Brain microvascular endothelial cell (primary cell): ENCODE data around the gene GRIK3.

Experiments used
- DNase-seq: peaks from one replicate; pipeline ENCODE4 v3.0.0-alpha.2; 2020
- H3K27ac ChIP-seq: fragments of 250-450 bp; sonication (Bioruptor Pico); 2 replicates; pipeline ENCODE4 v1.5.1; 2020; ENCODE audit warnings: mild to moderate bottlenecking, moderate library complexity
- H3K27me3 ChIP-seq: fragments of 250-450 bp; sonication (Bioruptor Pico); replicated peaks from 2 replicates; pipeline ENCODE4 v1.5.1; 2020; ENCODE audit warnings: mild to moderate bottlenecking
- H3K36me3 ChIP-seq: fragments of 250-450 bp; sonication (Bioruptor Pico); replicated peaks from 2 replicates; pipeline ENCODE4 v1.5.1; 2020; ENCODE audit warnings: mild to moderate bottlenecking
- H3K4me3 ChIP-seq: 2 replicates; pipeline ENCODE4 v1.5.1; 2011; ENCODE audit warnings: low read depth, mild to moderate bottlenecking, control low read depth, low read length, moderate library complexity
- in situ Hi-C: cut with HindIII; loops from 2 replicates; pipeline ENCODE4 v1.10.0; 2017; ENCODE audit warnings: low sequenced_read_pairs, low pct_ligation_motif_present
- TF ChIP-seq, protein P1 (sequence below): IDR thresholded peaks from 2 replicates; pipeline ENCODE4 v1.5.1; 2011; ENCODE audit warnings: low read depth, mild to moderate bottlenecking, moderate library complexity, low read length, control low read depth, inconsistent platforms; ENCODE audit errors: missing control alignments

Gene GRIK3

GRCh38 chr1:36784147-36784859 lies 250.0 kb downstream of the GRIK3 start:
- no peak for DNase-seq
- in situ Hi-C loops = no loop called here

DNA sequence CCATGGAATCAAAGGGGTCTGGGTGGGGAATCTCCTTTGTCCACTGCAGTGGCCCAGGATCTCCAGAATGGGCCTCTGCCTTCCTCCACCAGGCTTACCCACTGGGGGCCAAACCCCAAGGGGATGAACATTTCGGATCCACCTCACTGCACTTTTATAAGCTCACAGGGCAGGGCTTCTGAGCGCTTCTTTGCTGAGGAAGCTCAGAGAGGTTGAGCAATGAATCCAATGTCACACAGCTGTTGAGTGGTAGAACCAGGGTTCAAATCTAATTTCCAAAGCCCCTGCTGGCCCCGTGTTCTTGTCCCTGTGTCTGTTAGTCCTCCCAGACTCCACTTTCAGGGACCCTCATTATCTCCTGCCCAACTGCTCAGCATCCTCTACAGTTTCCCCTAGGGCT lies 250.8 kb downstream of the GRIK3 start:
- H3K36me3 ChIP-seq = no peaks in the 10 kb centered on the region
- H3K4me3 ChIP-seq = no peak overlapping the region
- TF ChIP-seq, protein P1, sequence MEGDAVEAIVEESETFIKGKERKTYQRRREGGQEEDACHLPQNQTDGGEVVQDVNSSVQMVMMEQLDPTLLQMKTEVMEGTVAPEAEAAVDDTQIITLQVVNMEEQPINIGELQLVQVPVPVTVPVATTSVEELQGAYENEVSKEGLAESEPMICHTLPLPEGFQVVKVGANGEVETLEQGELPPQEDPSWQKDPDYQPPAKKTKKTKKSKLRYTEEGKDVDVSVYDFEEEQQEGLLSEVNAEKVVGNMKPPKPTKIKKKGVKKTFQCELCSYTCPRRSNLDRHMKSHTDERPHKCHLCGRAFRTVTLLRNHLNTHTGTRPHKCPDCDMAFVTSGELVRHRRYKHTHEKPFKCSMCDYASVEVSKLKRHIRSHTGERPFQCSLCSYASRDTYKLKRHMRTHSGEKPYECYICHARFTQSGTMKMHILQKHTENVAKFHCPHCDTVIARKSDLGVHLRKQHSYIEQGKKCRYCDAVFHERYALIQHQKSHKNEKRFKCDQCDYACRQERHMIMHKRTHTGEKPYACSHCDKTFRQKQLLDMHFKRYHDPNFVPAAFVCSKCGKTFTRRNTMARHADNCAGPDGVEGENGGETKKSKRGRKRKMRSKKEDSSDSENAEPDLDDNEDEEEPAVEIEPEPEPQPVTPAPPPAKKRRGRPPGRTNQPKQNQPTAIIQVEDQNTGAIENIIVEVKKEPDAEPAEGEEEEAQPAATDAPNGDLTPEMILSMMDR = no peak
- in situ Hi-C loops = no loop called here
- H3K27ac ChIP-seq = no peak overlapping the region
- no peaks in the 10 kb centered on the region for H3K27me3 ChIP-seq
- no peak for DNase-seq

More at GRCh38 chr1:36784147-36784859, 250.0 kb downstream of the GRIK3 start:
- Histone ChIP-seq H3K27ac (no peak overlapping the region), H3K27me3 (no peaks in the 10 kb centered on the region), H3K4me3 (no peak overlapping the region), H3K36me3 (no peaks in the 10 kb centered on the region)
- TF ChIP-seq, protein P1 = no peak

GRCh38 chr1:36782785-36783184 lies 251.5 kb downstream of the GRIK3 start:
- TF ChIP-seq, protein P1 = no peak
- Histone ChIP-seq H3K27ac (no peak overlapping the region), H3K4me3 (no peak overlapping the region), H3K27me3 (no peaks in the 10 kb centered on the region), H3K36me3 (no peaks in the 10 kb centered on the region)
- in situ Hi-C loops = no loop called here
- no peak for DNase-seq

- no peaks in the 10 kb centered on the region for H3K27me3 ChIP-seq
- no peak overlapping the region for H3K27ac ChIP-seq
- no peak overlapping the region for H3K4me3 ChIP-seq
- in situ Hi-C loops = no loop called here
- DNase-seq = no peak
- no peaks in the 10 kb centered on the region for H3K36me3 ChIP-seq
- TF ChIP-seq, protein P1 = no peak
Measured at GRCh38 chr1:36782085-36782484, 252.2 kb downstream of the GRIK3 start.

DNA sequence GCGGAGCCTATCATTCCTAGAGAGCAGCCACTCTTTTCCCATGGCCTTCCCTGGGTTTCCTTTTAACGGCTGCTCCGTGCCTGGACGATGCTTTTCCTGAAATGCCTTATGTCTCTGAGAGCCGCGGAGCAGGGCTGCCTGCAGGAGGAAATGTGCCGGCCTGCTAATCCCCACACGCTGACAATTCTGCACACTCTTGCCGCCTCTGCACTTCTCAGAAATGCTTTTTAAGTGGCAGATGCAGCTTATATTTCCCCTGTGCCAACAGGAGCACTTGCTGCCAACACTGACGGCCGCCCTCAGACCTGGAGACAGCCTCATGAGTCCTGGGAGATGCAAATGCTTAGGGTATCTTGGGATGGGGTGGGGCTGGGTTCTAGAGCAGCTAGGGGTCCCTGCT lies 253.2 kb downstream of the GRIK3 start:
- Histone ChIP-seq H3K36me3 (no peaks in the 10 kb centered on the region), H3K4me3 (no peak overlapping the region), H3K27me3 (no peaks in the 10 kb centered on the region), H3K27ac (no peak overlapping the region)
- no peak for DNase-seq
- in situ Hi-C loops = no loop called here
- TF ChIP-seq, protein P1 = no peak

GRCh38 chr1:36778740-36779139 lies 255.6 kb downstream of the GRIK3 start:
- no peak for DNase-seq
- H3K4me3 ChIP-seq = no peak overlapping the region
- in situ Hi-C loops = no loop called here
- TF ChIP-seq, protein P1 = no peak
- no peaks in the 10 kb centered on the region for H3K27me3 ChIP-seq
- H3K36me3 ChIP-seq = no peaks in the 10 kb centered on the region
- no peak overlapping the region for H3K27ac ChIP-seq
